Lower lobe of right lung (tissue), 2 donors: ENCODE measurements around the gene MRGPRX1. TPM values are rescaled to one million over a fixed set of nuclear protein-coding genes. Genes with fewer than 3 reads are reported as not detected.
A peak's percentile ranks its signal among the peaks of the same experiment; 100 is the strongest.

ENCODE experiments used
- ATAC-seq, 2 donors: fragments of 200-7000 bp; cut with Tn5 transposase; one replicate each; pipeline ENCODE4 v1.9.1; 2020 to 2022; ENCODE audit warnings: mild to moderate bottlenecking in 2 of 2, moderate library complexity in 2 of 2
- DNase-seq: peaks from one replicate; pipeline ENCODE4 v3.0.0-alpha.2; 2020
- H3K27ac ChIP-seq: fragments of 200-600 bp; one replicate; pipeline ENCODE4 v1.8.0; 2022
- H3K27me3 ChIP-seq: fragments of 200-600 bp; one replicate; pipeline ENCODE4 v1.8.0; 2022; ENCODE audit warnings: low read depth
- H3K36me3 ChIP-seq: fragments of 200-600 bp; one replicate; pipeline ENCODE4 v1.8.0; 2022; ENCODE audit warnings: mild to moderate bottlenecking
- H3K4me1 ChIP-seq: fragments of 200-600 bp; one replicate; pipeline ENCODE4 v1.8.0; 2022
- H3K4me3 ChIP-seq: fragments of 200-600 bp; one replicate; pipeline ENCODE4 v1.8.0; 2022; ENCODE audit warnings: mild to moderate bottlenecking
- H3K9me3 ChIP-seq: fragments of 200-600 bp; one replicate; pipeline ENCODE4 v1.8.0; 2022
- CTCF ChIP-seq: fragments of 200-600 bp; IDR thresholded peaks from one replicate; pipeline ENCODE4 v1.8.0; 2022; ENCODE audit warnings: antibody characterized with exemption, mild to moderate bottlenecking
- intact Hi-C: fragments of 100-400 bp; cut with DNase I; formaldehyde crosslinking; loops from one replicate; pipeline ENCODE4 v1.11.0; 2022
- total RNA-seq: library from RNA; stranded (reverse); fragmentation: NEBNext Ultra II Directional; extraction: Animal tissue kit (Norgen Biotek cat#: 25700); gene quantifications from one replicate; pipeline ENCODE4 v1.2.1, GENCODE V29; 2021
- donor health status: DM: no; HTN: yes; CAD: no; lungs with severe emphysema.

Gene MRGPRX1
- total RNA-seq, 1 donor from 2014 or later = not detected

- TF ChIP-seq CTCF = no peak
- ATAC-seq (no peak), DNase-seq (no peak)
- Histone ChIP-seq H3K4me3 (no peak overlapping the region), H3K36me3 (no peaks in the 10 kb centered on the region), H3K27me3 (no peaks in the 10 kb centered on the region), H3K9me3 (no peaks in the 10 kb centered on the region), H3K27ac (no peak overlapping the region), H3K4me1 (no peaks in the 10 kb centered on the region)
- intact Hi-C loops = no loop called here
Observed at GRCh38 chr11:18972336-18972735, 33.1 kb upstream of the MRGPRX1 start.

- Histone ChIP-seq H3K27me3 (no peaks in the 10 kb centered on the region), H3K4me3 (no peak overlapping the region), H3K4me1 (no peaks in the 10 kb centered on the region), H3K36me3 (no peaks in the 10 kb centered on the region), H3K9me3 (no peaks in the 10 kb centered on the region), H3K27ac (no peak overlapping the region)
- no peak for ATAC-seq
- no peak for TF ChIP-seq CTCF
- no peak for DNase-seq
- intact Hi-C loops = no loop called here
Observed at GRCh38 chr11:18969720-18970119, 30.5 kb upstream of the MRGPRX1 start.

GRCh38 chr11:18958221-18958910, 19.2 kb upstream of the MRGPRX1 start:
- Histone ChIP-seq H3K9me3 (no peaks in the 10 kb centered on the region), H3K4me1 (no peaks in the 10 kb centered on the region), H3K4me3 (no peak overlapping the region), H3K27ac (no peak overlapping the region), H3K27me3 (no peaks in the 10 kb centered on the region), H3K36me3 (no peaks in the 10 kb centered on the region)
- intact Hi-C loops = no loop called here
- no peak for TF ChIP-seq CTCF
- ATAC-seq (peak; percentile 40 to 62), DNase-seq (no peak)

- Histone ChIP-seq H3K27me3 (no peaks in the 10 kb centered on the region), H3K9me3 (no peaks in the 10 kb centered on the region), H3K4me1 (no peaks in the 10 kb centered on the region), H3K36me3 (no peaks in the 10 kb centered on the region), H3K4me3 (no peak overlapping the region), H3K27ac (no peak overlapping the region)
- ATAC-seq (no peak), DNase-seq (no peak)
- no peak for TF ChIP-seq CTCF
- intact Hi-C loops = no loop called here
Observed at GRCh38 chr11:18956630-18957029, 17.4 kb upstream of the MRGPRX1 start.

- intact Hi-C loops = no loop called here
- H3K27ac ChIP-seq = no peak overlapping the region
- DNase-seq (no peak), ATAC-seq (no peak)
- H3K4me1 ChIP-seq = no peaks in the 10 kb centered on the region
- H3K4me3 ChIP-seq = no peak overlapping the region
- no peaks in the 10 kb centered on the region for H3K9me3 ChIP-seq
- no peaks in the 10 kb centered on the region for H3K27me3 ChIP-seq
- H3K36me3 ChIP-seq = no peaks in the 10 kb centered on the region
- no peak for TF ChIP-seq CTCF
Observed at GRCh38 chr11:18936002-18936673, 3.1 kb downstream of the MRGPRX1 start.
